ENCODE data around the gene GRK5.

GRK5 gene

DNA sequence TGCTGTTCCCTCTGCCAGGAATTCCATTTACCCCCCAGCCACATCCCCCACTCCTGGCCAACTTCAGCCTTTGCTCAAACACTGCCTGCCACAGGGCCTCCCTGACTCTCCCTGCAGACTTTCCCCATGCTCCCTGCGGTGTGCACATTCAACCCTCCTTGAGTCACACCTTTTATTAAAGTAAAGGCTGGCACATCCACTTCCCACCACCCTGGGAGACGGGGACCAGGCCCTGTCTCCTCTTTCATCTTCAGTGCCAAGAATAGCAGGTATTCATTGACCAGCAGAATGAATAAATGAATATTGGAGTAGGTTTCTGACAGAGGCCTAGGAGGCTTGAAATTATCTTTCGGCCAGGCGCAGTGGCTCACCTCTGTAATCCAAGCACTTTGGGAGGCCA is 91.4 kb downstream of the GRK5 start:
- H3K79me2 ChIP-seq (ENCODE audit: insufficient read depth, low read length): peaks cover 15% of the 10 kb centered on the region
- peaks cover 14% of the 10 kb centered on the region; the same call in 1 of the 2 replicates for H4K20me1 ChIP-seq (ENCODE audit: insufficient read depth, low read length)
- H3K4me2 ChIP-seq (ENCODE audit: insufficient read depth, low read length): no peak overlapping the region
- ATAC-seq (ENCODE audit: insufficient read depth, low read depth): no peak
- peaks cover 31% of the 10 kb centered on the region for H3K4me1 ChIP-seq (ENCODE audit: insufficient read depth, low read length)
- H3K27me3 ChIP-seq (ENCODE audit: insufficient read depth, low read length, poor library complexity): no peaks in the 10 kb centered on the region
- H3K4me3 ChIP-seq (ENCODE audit: low read depth in 1 of 2, low read length in 2 of 2): no peak overlapping the region
- H2AFZ ChIP-seq (ENCODE audit: low read depth, low read length): no peak overlapping the region
- H3K9ac ChIP-seq (ENCODE audit: low read depth, low read length): no peak overlapping the region
- H3K9me3 ChIP-seq (ENCODE audit: insufficient read depth, low read length, severe bottlenecking): no peaks in the 10 kb centered on the region
- DNase-seq: no peak
- H3K27ac ChIP-seq (ENCODE audit: low read length): no peak overlapping the region
- no peak for TF ChIP-seq EZH2 (IDR thresholded peaks at IDR 0.05; ENCODE audit: borderline replicate concordance, low read depth, low read length, severe bottlenecking)
- TF ChIP-seq, protein P1, sequence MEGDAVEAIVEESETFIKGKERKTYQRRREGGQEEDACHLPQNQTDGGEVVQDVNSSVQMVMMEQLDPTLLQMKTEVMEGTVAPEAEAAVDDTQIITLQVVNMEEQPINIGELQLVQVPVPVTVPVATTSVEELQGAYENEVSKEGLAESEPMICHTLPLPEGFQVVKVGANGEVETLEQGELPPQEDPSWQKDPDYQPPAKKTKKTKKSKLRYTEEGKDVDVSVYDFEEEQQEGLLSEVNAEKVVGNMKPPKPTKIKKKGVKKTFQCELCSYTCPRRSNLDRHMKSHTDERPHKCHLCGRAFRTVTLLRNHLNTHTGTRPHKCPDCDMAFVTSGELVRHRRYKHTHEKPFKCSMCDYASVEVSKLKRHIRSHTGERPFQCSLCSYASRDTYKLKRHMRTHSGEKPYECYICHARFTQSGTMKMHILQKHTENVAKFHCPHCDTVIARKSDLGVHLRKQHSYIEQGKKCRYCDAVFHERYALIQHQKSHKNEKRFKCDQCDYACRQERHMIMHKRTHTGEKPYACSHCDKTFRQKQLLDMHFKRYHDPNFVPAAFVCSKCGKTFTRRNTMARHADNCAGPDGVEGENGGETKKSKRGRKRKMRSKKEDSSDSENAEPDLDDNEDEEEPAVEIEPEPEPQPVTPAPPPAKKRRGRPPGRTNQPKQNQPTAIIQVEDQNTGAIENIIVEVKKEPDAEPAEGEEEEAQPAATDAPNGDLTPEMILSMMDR (IDR thresholded peaks at IDR 0.05; ENCODE audit: borderline replicate concordance, extremely low read depth, low read length, poor library complexity, severe bottlenecking): no peak
- peaks cover 4% of the 10 kb centered on the region; the same call in 1 of the 2 replicates for H3K36me3 ChIP-seq (ENCODE audit: insufficient read depth, low read length)

DNA sequence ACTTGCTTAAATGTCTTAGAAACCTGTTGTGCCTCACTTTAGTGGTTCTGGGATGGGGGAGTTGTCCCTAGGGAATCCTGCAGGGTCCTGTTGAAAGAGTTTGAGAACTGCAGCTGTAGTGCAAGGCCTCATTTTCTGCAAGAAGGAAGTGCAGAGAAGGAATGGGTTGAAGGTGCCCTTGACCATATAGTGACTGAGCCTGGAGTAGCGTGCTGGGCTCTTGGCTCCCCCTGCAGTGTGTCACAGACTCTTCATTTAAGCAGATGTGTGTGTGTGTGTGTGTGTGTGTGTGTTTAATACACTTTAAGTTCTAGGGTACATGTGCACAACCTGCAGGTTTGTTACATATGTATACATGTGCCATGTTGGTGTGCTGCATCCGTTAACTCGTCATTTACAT is 92.2 kb downstream of the GRK5 start:
- Histone ChIP-seq H3K9me3 (ENCODE audit: insufficient read depth, low read length, severe bottlenecking) (no peaks in the 10 kb centered on the region), H3K36me3 (ENCODE audit: insufficient read depth, low read length) (peaks cover 4% of the 10 kb centered on the region; the same call in 1 of the 2 replicates), H3K27ac (ENCODE audit: low read length) (no peak overlapping the region), H4K20me1 (ENCODE audit: insufficient read depth, low read length) (peaks cover 10% of the 10 kb centered on the region; the same call in 1 of the 2 replicates), H3K27me3 (ENCODE audit: insufficient read depth, low read length, poor library complexity) (no peaks in the 10 kb centered on the region), H3K9ac (ENCODE audit: low read depth, low read length) (no peak overlapping the region), H2AFZ (ENCODE audit: low read depth, low read length) (no peak overlapping the region), H3K79me2 (ENCODE audit: insufficient read depth, low read length) (peaks cover 17% of the 10 kb centered on the region), H3K4me1 (ENCODE audit: insufficient read depth, low read length) (peaks cover 36% of the 10 kb centered on the region), H3K4me3 (ENCODE audit: low read depth in 1 of 2, low read length in 2 of 2) (no peak overlapping the region), H3K4me2 (ENCODE audit: insufficient read depth, low read length) (no peak overlapping the region)
- DNase-seq: no peak
- no peak for ATAC-seq (ENCODE audit: insufficient read depth, low read depth)
- TF ChIP-seq, protein P1 (IDR thresholded peaks at IDR 0.05; ENCODE audit: borderline replicate concordance, extremely low read depth, low read length, poor library complexity, severe bottlenecking): peak; percentile 28
- TF ChIP-seq EZH2 (IDR thresholded peaks at IDR 0.05; ENCODE audit: borderline replicate concordance, low read depth, low read length, severe bottlenecking): no peak

DNA sequence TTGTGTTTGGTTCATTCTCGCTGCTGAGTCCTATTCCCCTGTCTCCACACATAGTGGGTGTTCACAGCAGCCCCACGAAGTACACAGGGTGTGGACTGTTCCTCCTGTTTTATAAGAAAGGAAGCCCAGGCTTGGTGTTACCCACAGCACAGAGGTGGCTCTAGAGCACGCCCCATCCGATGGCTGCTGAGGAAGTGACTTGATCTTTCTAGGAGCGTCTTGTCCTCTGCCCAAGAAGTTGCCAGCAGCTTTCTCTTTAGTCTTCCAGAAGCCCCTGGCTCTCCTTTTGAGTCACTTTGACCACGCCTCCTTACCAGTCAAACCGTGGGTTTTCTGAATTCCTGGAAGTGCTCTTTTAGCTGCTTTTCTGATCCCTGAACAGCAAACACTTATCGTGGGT is 94.0 kb downstream of the GRK5 start:
- no peak for TF ChIP-seq EZH2 (IDR thresholded peaks at IDR 0.05; ENCODE audit: borderline replicate concordance, low read depth, low read length, severe bottlenecking)
- TF ChIP-seq, protein P1 (IDR thresholded peaks at IDR 0.05; ENCODE audit: borderline replicate concordance, extremely low read depth, low read length, poor library complexity, severe bottlenecking): no peak
- H3K9me3 ChIP-seq (ENCODE audit: insufficient read depth, low read length, severe bottlenecking): no peaks in the 10 kb centered on the region
- ATAC-seq (ENCODE audit: insufficient read depth, low read depth): peak; percentile 81
- H3K27me3 ChIP-seq (ENCODE audit: insufficient read depth, low read length, poor library complexity): no peaks in the 10 kb centered on the region
- peak overlapping the region; percentile 75 for H3K27ac ChIP-seq (ENCODE audit: low read length)
- H2AFZ ChIP-seq (ENCODE audit: low read depth, low read length): peak overlapping the region; percentile 16
- DNase-seq: peak; percentile 83
- H3K4me3 ChIP-seq (ENCODE audit: low read depth in 1 of 2, low read length in 2 of 2): peak overlapping the region in 1 of 2 experiments; percentile 8; a peak in 1 of 4 replicates
- H3K79me2 ChIP-seq (ENCODE audit: insufficient read depth, low read length): peaks cover 15% of the 10 kb centered on the region
- peaks cover 21% of the 10 kb centered on the region; the same call in 1 of the 2 replicates for H4K20me1 ChIP-seq (ENCODE audit: insufficient read depth, low read length)
- H3K9ac ChIP-seq (ENCODE audit: low read depth, low read length): peak overlapping the region; percentile 15
- H3K4me1 ChIP-seq (ENCODE audit: insufficient read depth, low read length): peaks cover 55% of the 10 kb centered on the region
- H3K36me3 ChIP-seq (ENCODE audit: insufficient read depth, low read length): no peaks in the 10 kb centered on the region
- peak overlapping the region; percentile 47 for H3K4me2 ChIP-seq (ENCODE audit: insufficient read depth, low read length)
